Loucy (cell line): Measurements from ENCODE around the gene SLCO4A1.

Experiments used
- CTCF ChIP-seq: fragments of 200-600 bp; sonication (generic); conservative IDR thresholded peaks from 2 replicates; pipeline ENCODE4 v1.5.1; 2014; ENCODE audit warnings: mild to moderate bottlenecking, antibody characterized with exemption, low read length
- EZH2phosphoT487 ChIP-seq: fragments of 200-600 bp; IDR thresholded peaks from 2 replicates; pipeline ENCODE4 v1.6.1; 2018; ENCODE audit warnings: antibody characterized with exemption, mild to moderate bottlenecking, moderate library complexity, borderline replicate concordance

- no peak for TF ChIP-seq CTCF
- TF ChIP-seq EZH2phosphoT487: no peak
Observed at GRCh38 chr20:62711703-62712101, 69.4 kb downstream of the SLCO4A1 start.
